HCT116 (cell line): ENCODE measurements around the gene CGA. TPM values are rescaled to one million over a fixed set of nuclear protein-coding genes. Genes with fewer than 3 reads are reported as not detected.

Experiments
- ATAC-seq: fragments of 200-7000 bp; cut with Tn5 transposase; 2 replicates; pipeline ENCODE4 v1.9.1; 2020; ENCODE audit warnings: mild to moderate bottlenecking, moderate library complexity
- BruUV-seq: library from RNA; stranded (reverse); fragments of 400-500 nt; replicated peaks from 2 replicates; lab custom pipeline; 2021; lab: Mats Ljungman, UMichigan
- CTCF ChIA-PET: fragments of 300-600 bp; sonication (Branson Sonifier 250); formaldehyde crosslinking; loops from one replicate; lab custom pipeline; 2021; ENCODE audit warnings: antibody characterized with exemption; lab: Charles Lee
- POLR2A ChIA-PET: fragments of 300-600, 350-600 bp; sonication (Branson Sonifier 250); formaldehyde crosslinking; loops from one replicate; lab custom pipeline; 2021; ENCODE audit warnings: antibody characterized with exemption; lab: Charles Lee
- RAD21 ChIA-PET, 2 experiments: fragments of 300-600 bp; sonication (Branson Sonifier 250); formaldehyde crosslinking; loops; one replicate each; lab custom pipeline; 2023; ENCODE audit warnings: low total read pairs in 2 of 2; ENCODE audit not compliant: uncharacterized antibody in 2 of 2, unreplicated experiment in 2 of 2, low non-redundant PET in 1 of 2; lab: Charles Lee
- DNase-seq: peaks from one replicate; pipeline ENCODE4 v3.0.0-alpha.2; 2010; ENCODE audit warnings: low read depth, low spot score
- H2AFZ ChIP-seq: fragments of 200-600 bp; shearing (Covaris generic), sonication (generic); 2 replicates; pipeline ENCODE4 v1.6.1; 2017; ENCODE audit warnings: low read depth, mixed run types, mixed read lengths, antibody characterized with exemption, low read length; ENCODE audit not compliant: poor library complexity, severe bottlenecking
- H3K27ac ChIP-seq: 2 replicates; pipeline ENCODE4 v1.5.1; 2012; ENCODE audit warnings: low read depth, low read length
- H3K27me3 ChIP-seq: fragments of 200-600 bp; sonication (generic); 2 replicates; pipeline ENCODE4 v1.6.1; 2016; ENCODE audit warnings: mixed run types, low read length, mixed read lengths; ENCODE audit not compliant: insufficient read depth
- H3K36me3 ChIP-seq, 2 experiments: fragments of 200-500 bp in 1 of 2; fragments of 200-600 bp in 1 of 2; sonication (Bioruptor generic) in 1 of 2; sonication (generic) in 1 of 2; 2 replicates each; pipeline versions ENCODE4 v1.5.1 to v1.6.1; 2014 to 2016; ENCODE audit warnings: low read length in 2 of 2, inconsistent platforms in 1 of 2, mixed read lengths in 1 of 2, mixed run types in 1 of 2; ENCODE audit not compliant: insufficient read depth in 2 of 2, control insufficient read depth in 1 of 2
- H3K4me1 ChIP-seq, 2 experiments: fragments of 200-600 bp in 1 of 2; sonication (generic) in 1 of 2; 2 replicates each; pipeline versions ENCODE4 v1.5.1 to v1.6.1; 2012 to 2017; ENCODE audit warnings: low read length in 2 of 2, inconsistent platforms in 1 of 2, mild to moderate bottlenecking in 1 of 2, mixed read lengths in 1 of 2, mixed run types in 1 of 2, moderate library complexity in 1 of 2; ENCODE audit not compliant: insufficient read depth in 2 of 2, control insufficient read depth in 1 of 2
- H3K4me2 ChIP-seq: fragments of 200-600 bp; sonication (generic); 2 replicates; pipeline ENCODE4 v1.6.1; 2017; ENCODE audit warnings: mixed run types, low read length, mixed read lengths
- H3K4me3 ChIP-seq, 2 experiments: fragments of 200-600 bp in 1 of 2; sonication (generic) in 1 of 2; replicated peaks in 1 of 2; 2 replicates each; pipeline ENCODE4 v1.5.1; 2011 to 2016; ENCODE audit warnings: low read length in 2 of 2, control low read depth in 1 of 2, low read depth in 1 of 2, mild to moderate bottlenecking in 1 of 2, mixed read lengths in 1 of 2, mixed run types in 1 of 2
- H3K79me2 ChIP-seq: fragments of 200-600 bp; sonication (generic); 2 replicates; pipeline ENCODE4 v1.6.1; 2017; ENCODE audit warnings: mild to moderate bottlenecking, mixed run types, low read length, moderate library complexity, mixed read lengths; ENCODE audit not compliant: insufficient read depth
- H3K9ac ChIP-seq: fragments of 200-600 bp; sonication (generic); 2 replicates; pipeline ENCODE4 v1.6.1; 2016; ENCODE audit warnings: low read length, mixed read lengths
- H3K9me2 ChIP-seq: fragments of 200-600 bp; sonication (generic), shearing (Covaris generic); 2 replicates; pipeline ENCODE4 v1.6.1; 2017; ENCODE audit warnings: mixed run types, mild to moderate bottlenecking, moderate library complexity; ENCODE audit not compliant: insufficient read depth
- H3K9me3 ChIP-seq, 2 experiments: fragments of 200-500 bp in 1 of 2; fragments of 200-600 bp in 1 of 2; sonication (Bioruptor generic) in 1 of 2; sonication (generic) in 1 of 2; 2 replicates each; pipeline ENCODE4 v1.6.1; 2014 to 2017; ENCODE audit warnings: low read length in 2 of 2, mixed read lengths in 2 of 2, inconsistent platforms in 1 of 2, low read depth in 1 of 2, mild to moderate bottlenecking in 1 of 2, mixed run types in 1 of 2, moderate library complexity in 1 of 2; ENCODE audit not compliant: control insufficient read depth in 1 of 2, insufficient read depth in 1 of 2
- H4K20me1 ChIP-seq: fragments of 200-600 bp; sonication (generic), shearing (Covaris generic); 2 replicates; pipeline ENCODE4 v1.6.1; 2017; ENCODE audit warnings: mixed run types, mild to moderate bottlenecking, moderate library complexity; ENCODE audit not compliant: insufficient read depth
- EGR1 ChIP-seq: IDR thresholded peaks from 2 replicates; pipeline ENCODE4 v1.6.1; 2012; ENCODE audit warnings: low read depth
- ELF1 ChIP-seq: IDR thresholded peaks from 2 replicates; pipeline ENCODE4 v1.6.1; 2012; ENCODE audit warnings: low read depth, borderline replicate concordance
- EZH2 ChIP-seq: fragments of 200-600 bp; sonication (generic); IDR thresholded peaks from 2 replicates; pipeline ENCODE4 v1.6.1; 2017; ENCODE audit warnings: antibody characterized with exemption, mixed run types
- EZH2phosphoT487 ChIP-seq: fragments of 200-600 bp; IDR thresholded peaks from 2 replicates; pipeline ENCODE4 v1.6.1; 2018; ENCODE audit warnings: antibody characterized with exemption, borderline replicate concordance
- FOSL1 ChIP-seq: IDR thresholded peaks from 2 replicates; pipeline ENCODE4 v1.6.1; 2012; ENCODE audit warnings: low read depth
- JUND ChIP-seq: IDR thresholded peaks from 2 replicates; pipeline ENCODE4 v1.6.1; 2012
- SIN3A ChIP-seq: IDR thresholded peaks from 2 replicates; pipeline ENCODE4 v1.6.1; 2012; ENCODE audit warnings: low read depth
- SP1 ChIP-seq: IDR thresholded peaks from 2 replicates; pipeline ENCODE4 v1.6.1; 2012; ENCODE audit warnings: low read depth
- TCF7L2 ChIP-seq: IDR thresholded peaks from 2 replicates; pipeline ENCODE4 v1.7.0; 2011; ENCODE audit warnings: borderline replicate concordance, inconsistent platforms; ENCODE audit not compliant: insufficient read depth, insufficient read length; ENCODE audit errors: extremely low read depth
- ZNF274 ChIP-seq: fragments of 200-500 bp; sonication (Bioruptor generic); IDR thresholded peaks from 2 replicates; pipeline ENCODE4 v1.6.1; 2014; ENCODE audit warnings: mild to moderate bottlenecking, low read depth, low read length, inconsistent platforms
- intact Hi-C: fragments of 100-400 bp; cut with micrococcal nuclease; formaldehyde crosslinking; loops from 2 replicates; pipeline ENCODE4 v1.10.0; 2022
- total RNA-seq: library from RNA; stranded (reverse); gene quantifications from one replicate; pipeline ENCODE4 v1.2.1, GENCODE V29; 2021; ENCODE audit not compliant: unreplicated experiment
- TF ChIP-seq, protein P1 (sequence below), 3 experiments: fragments of 200-600 bp in 1 of 3; sonication (generic) in 1 of 3; IDR thresholded peaks in 2 of 3; conservative IDR thresholded peaks in 1 of 3; 2 replicates each; pipeline ENCODE4 v1.5.1; 2012 to 2017; ENCODE audit warnings: low read depth in 2 of 3, low read length in 2 of 3, antibody characterized with exemption in 1 of 3, borderline replicate concordance in 1 of 3, control low read depth in 1 of 3, mild to moderate bottlenecking in 1 of 3, mixed read lengths in 1 of 3, mixed run types in 1 of 3, moderate library complexity in 1 of 3; ENCODE audit not compliant: insufficient read depth in 1 of 3
- TF ChIP-seq, protein P2 (sequence below): IDR thresholded peaks from 2 replicates; pipeline ENCODE4 v1.6.1; 2012; ENCODE audit warnings: low read depth
- TF ChIP-seq, protein P3 (sequence below): IDR thresholded peaks from 2 replicates; pipeline ENCODE4 v1.6.1; 2012

The CGA gene
- total RNA-seq, 1 experiment from 2014 or later: not detected

DNA sequence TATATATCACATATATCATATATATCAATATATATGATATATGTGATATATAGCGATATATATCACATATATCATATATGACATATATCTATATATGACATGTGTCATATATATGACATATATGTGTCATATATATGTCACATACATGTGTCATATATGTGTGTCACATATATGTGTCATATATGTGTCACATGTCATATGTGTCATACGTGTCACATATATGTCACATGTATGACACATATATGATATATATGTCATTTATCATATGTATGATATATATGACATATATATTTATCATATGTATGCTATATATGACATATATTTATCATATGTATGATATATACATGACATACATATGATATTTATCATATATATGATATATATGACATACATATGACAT is 32.8 kb upstream of the CGA start:
- H3K9me3 ChIP-seq: no peaks in the 10 kb centered on the region
- BruUV-seq: no TSS peak
- DNase-seq (no peak), ATAC-seq (no peak)
- no peak overlapping the region for H3K9ac ChIP-seq
- no peaks in the 10 kb centered on the region for H3K36me3 ChIP-seq
- H3K4me1 ChIP-seq: no peaks in the 10 kb centered on the region
- POLR2A ChIA-PET: no interaction called here
- no peak overlapping the region for H3K4me3 ChIP-seq
- H4K20me1 ChIP-seq: no peaks in the 10 kb centered on the region
- intact Hi-C loops: no loop called here
- no peak overlapping the region for H3K4me2 ChIP-seq
- no peak for TF ChIP-seq SIN3A
- no peak for TF ChIP-seq ELF1
- TF ChIP-seq, protein P1, sequence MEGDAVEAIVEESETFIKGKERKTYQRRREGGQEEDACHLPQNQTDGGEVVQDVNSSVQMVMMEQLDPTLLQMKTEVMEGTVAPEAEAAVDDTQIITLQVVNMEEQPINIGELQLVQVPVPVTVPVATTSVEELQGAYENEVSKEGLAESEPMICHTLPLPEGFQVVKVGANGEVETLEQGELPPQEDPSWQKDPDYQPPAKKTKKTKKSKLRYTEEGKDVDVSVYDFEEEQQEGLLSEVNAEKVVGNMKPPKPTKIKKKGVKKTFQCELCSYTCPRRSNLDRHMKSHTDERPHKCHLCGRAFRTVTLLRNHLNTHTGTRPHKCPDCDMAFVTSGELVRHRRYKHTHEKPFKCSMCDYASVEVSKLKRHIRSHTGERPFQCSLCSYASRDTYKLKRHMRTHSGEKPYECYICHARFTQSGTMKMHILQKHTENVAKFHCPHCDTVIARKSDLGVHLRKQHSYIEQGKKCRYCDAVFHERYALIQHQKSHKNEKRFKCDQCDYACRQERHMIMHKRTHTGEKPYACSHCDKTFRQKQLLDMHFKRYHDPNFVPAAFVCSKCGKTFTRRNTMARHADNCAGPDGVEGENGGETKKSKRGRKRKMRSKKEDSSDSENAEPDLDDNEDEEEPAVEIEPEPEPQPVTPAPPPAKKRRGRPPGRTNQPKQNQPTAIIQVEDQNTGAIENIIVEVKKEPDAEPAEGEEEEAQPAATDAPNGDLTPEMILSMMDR (IDR thresholded peaks at IDR 0.05 in 2 of 3, conservative IDR thresholded peaks at IDR 0.05 in 1 of 3; ENCODE audit: borderline replicate concordance in 1 of 3, insufficient read depth in 1 of 3, low read depth in 2 of 3, low read length in 2 of 3): no peak
- H3K27ac ChIP-seq: no peak overlapping the region
- H3K9me2 ChIP-seq: no peaks in the 10 kb centered on the region
- no peak overlapping the region for H2AFZ ChIP-seq
- H3K79me2 ChIP-seq: no peaks in the 10 kb centered on the region
- H3K27me3 ChIP-seq: no peaks in the 10 kb centered on the region
- CTCF ChIA-PET: no interaction called here
- RAD21 ChIA-PET: no interaction called here

GRCh38 chr6:87126501-87126900 is 31.6 kb upstream of the CGA start:
- intact Hi-C loops: no loop called here
- ChIA-PET POLR2A (no interaction called here), RAD21 (no interaction called here), CTCF (no interaction called here)
- DNase-seq: no peak
- H3K9me3 ChIP-seq: no peaks in the 10 kb centered on the region
- H3K4me3 ChIP-seq: no peak overlapping the region
- H3K9me2 ChIP-seq: no peaks in the 10 kb centered on the region
- BruUV-seq: no TSS peak
- no peak overlapping the region for H3K27ac ChIP-seq
- H3K4me2 ChIP-seq: no peak overlapping the region
- H3K79me2 ChIP-seq: no peaks in the 10 kb centered on the region
- H4K20me1 ChIP-seq: no peaks in the 10 kb centered on the region
- H3K36me3 ChIP-seq: no peaks in the 10 kb centered on the region
- H3K4me1 ChIP-seq: no peaks in the 10 kb centered on the region
- H3K27me3 ChIP-seq: no peaks in the 10 kb centered on the region
- H3K9ac ChIP-seq: no peak overlapping the region
- H2AFZ ChIP-seq: no peak overlapping the region
- ATAC-seq: no peak
- TF ChIP-seq EZH2 (no peak), SP1 (no peak), FOSL1 (no peak), SIN3A (no peak), EGR1 (no peak), JUND (no peak), TCF7L2 (no peak), ZNF274 (no peak), EZH2phosphoT487 (no peak)
- TF ChIP-seq, protein P2, sequence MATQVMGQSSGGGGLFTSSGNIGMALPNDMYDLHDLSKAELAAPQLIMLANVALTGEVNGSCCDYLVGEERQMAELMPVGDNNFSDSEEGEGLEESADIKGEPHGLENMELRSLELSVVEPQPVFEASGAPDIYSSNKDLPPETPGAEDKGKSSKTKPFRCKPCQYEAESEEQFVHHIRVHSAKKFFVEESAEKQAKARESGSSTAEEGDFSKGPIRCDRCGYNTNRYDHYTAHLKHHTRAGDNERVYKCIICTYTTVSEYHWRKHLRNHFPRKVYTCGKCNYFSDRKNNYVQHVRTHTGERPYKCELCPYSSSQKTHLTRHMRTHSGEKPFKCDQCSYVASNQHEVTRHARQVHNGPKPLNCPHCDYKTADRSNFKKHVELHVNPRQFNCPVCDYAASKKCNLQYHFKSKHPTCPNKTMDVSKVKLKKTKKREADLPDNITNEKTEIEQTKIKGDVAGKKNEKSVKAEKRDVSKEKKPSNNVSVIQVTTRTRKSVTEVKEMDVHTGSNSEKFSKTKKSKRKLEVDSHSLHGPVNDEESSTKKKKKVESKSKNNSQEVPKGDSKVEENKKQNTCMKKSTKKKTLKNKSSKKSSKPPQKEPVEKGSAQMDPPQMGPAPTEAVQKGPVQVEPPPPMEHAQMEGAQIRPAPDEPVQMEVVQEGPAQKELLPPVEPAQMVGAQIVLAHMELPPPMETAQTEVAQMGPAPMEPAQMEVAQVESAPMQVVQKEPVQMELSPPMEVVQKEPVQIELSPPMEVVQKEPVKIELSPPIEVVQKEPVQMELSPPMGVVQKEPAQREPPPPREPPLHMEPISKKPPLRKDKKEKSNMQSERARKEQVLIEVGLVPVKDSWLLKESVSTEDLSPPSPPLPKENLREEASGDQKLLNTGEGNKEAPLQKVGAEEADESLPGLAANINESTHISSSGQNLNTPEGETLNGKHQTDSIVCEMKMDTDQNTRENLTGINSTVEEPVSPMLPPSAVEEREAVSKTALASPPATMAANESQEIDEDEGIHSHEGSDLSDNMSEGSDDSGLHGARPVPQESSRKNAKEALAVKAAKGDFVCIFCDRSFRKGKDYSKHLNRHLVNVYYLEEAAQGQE: no peak
- TF ChIP-seq, protein P1 (IDR thresholded peaks at IDR 0.05 in 2 of 3, conservative IDR thresholded peaks at IDR 0.05 in 1 of 3; ENCODE audit: borderline replicate concordance in 1 of 3, insufficient read depth in 1 of 3, low read depth in 2 of 3, low read length in 2 of 3): no peak
- TF ChIP-seq, protein P3, sequence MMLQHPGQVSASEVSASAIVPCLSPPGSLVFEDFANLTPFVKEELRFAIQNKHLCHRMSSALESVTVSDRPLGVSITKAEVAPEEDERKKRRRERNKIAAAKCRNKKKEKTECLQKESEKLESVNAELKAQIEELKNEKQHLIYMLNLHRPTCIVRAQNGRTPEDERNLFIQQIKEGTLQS: no peak
